ENCODE results near the gene FRMD4A. TPM values are rescaled to one million over a fixed set of nuclear protein-coding genes. Genes with fewer than 3 reads are reported as not detected.

FRMD4A gene
- total and polyA plus RNA-seq, 10 of the 15 experiments (the other 5 are each of a cell fraction or from before 2014, with no cell fraction given) = 17.8 to 75.2 (median 39.1) TPM

DNA sequence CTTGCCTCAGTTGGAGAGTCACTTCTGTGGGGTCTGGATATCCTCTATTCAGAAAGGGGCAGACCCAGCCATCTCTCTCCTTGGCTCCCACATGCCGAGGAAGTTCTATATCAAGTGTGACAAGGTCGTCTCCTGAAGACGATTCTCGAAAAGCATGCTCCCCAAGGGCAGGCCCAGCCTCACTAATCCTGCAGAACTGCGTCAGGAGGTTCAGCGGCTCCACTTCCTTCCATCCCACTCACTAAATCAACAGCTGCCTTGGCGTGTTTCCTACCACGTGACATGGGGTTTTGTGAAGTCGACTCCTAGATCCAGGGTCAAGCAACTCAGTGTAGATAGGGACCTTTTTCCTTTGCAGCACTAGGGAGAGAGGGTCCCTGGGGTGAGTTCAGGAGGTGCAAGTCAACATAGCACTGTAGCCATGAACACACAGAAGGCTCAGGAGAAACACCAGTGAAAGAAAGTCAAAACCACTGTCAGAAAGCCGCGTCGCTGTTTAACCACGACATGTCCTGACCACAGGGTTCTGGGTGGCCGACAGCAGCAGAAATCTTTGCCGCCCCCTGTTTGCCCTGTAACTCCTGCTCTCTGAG lies 587.5 kb downstream of the FRMD4A start:
- CTCF ChIA-PET = interaction anchor here (1.6 to 2.2 kb wide), 4 partner anchors 14 to 34 kb away, joined by 3 to 11 read pairs (median 6); no protein-coding TSS in a partner anchor
- H3K4me3 ChIP-seq = no peak overlapping the region; the same call in 1 of the 2 replicates
- no peaks in the 10 kb centered on the region; a peak in 1 of 4 replicates for H3K36me3 ChIP-seq (ENCODE audit: control insufficient read depth in 2 of 2, insufficient read depth in 2 of 2, low read length in 1 of 2)
- intact Hi-C loops (cut with micrococcal nuclease; ENCODE audit: unreplicated experiment) = loop anchor here (1.0 to 5.0 kb wide), 3 partner anchors 14 to 36 kb away; no protein-coding TSS in a partner anchor
- H3K27me3 ChIP-seq (replicated peaks in 1 of 2; ENCODE audit: control insufficient read depth in 2 of 2, insufficient read depth in 2 of 2, low read length in 1 of 2) = no peaks in the 10 kb centered on the region
- peak overlapping the region; percentile 76 for H3K4me2 ChIP-seq (ENCODE audit: control insufficient read depth, insufficient read depth)
- POLR2A ChIA-PET = interaction anchor here (0.7 to 5.5 kb wide), 8 partner anchors 12 to 39 kb away, joined by 3 to 43 read pairs (median 5); no protein-coding TSS in a partner anchor
- peaks cover 56% of the 10 kb centered on the region for H3K4me1 ChIP-seq (ENCODE audit: control insufficient read depth, insufficient read depth, low read length)
- FAIRE-seq (peak; percentile 69), DNase-seq (ENCODE audit: low read depth, low spot score) (peak; percentile 46), ATAC-seq (peak; percentile 39)
- 21% methylated on average over 15 of the region's 15 CpGs for WGBS (ENCODE audit: insufficient coverage, insufficient replicate concordance, low lambda C conversion rate, missing lambda C conversion rate)
- peak overlapping the region; percentile 57 for H3K9ac ChIP-seq (ENCODE audit: control insufficient read depth, insufficient read depth, low read length)
- no peaks in the 10 kb centered on the region for H3K79me2 ChIP-seq (ENCODE audit: control insufficient read depth, insufficient read depth, low read length)
- H2AFZ ChIP-seq (ENCODE audit: control insufficient read depth, low read depth, low read length) = peak overlapping the region; percentile 89
- no peaks in the 10 kb centered on the region for H3K9me3 ChIP-seq (replicated peaks; ENCODE audit: control insufficient read depth, insufficient read depth, low read length)
- in situ Hi-C loops (cut with MboI) = no loop called here
- SMC1A ChIA-PET (ENCODE audit: uncharacterized antibody, unreplicated experiment) = interaction anchor here (0.7 to 16.0 kb wide), 12 partner anchors 8 to 58 kb away, joined by 3 to 399 read pairs (median 4); no protein-coding TSS in a partner anchor
- RAD21 ChIA-PET (ENCODE audit: unreplicated experiment) = interaction anchor here (0.7 to 18.3 kb wide), 6 partner anchors 8 to 36 kb away, joined by 3 to 382 read pairs (median 10); no protein-coding TSS in a partner anchor
- H4K20me1 ChIP-seq (ENCODE audit: control insufficient read depth, insufficient read depth) = no peaks in the 10 kb centered on the region
- no TSS peak for BruUV-seq (replicated peaks)
- H3K27ac ChIP-seq (ENCODE audit: control insufficient read depth, insufficient read depth) = peak overlapping the region; percentile 86
- no peak for TF ChIP-seq KAT2A (conservative IDR thresholded peaks at IDR 0.05; ENCODE audit: control insufficient read depth, low read depth, low read length)
- peak; percentile 54; the same call in 1 of the 2 replicates for TF ChIP-seq CREB1 (IDR thresholded peaks at IDR 0.05; ENCODE audit: low read depth)
- TF ChIP-seq ZNF384 (IDR thresholded peaks at IDR 0.05; ENCODE audit: borderline replicate concordance, low read depth, low read length) = no peak
- TF ChIP-seq TCF3 (IDR thresholded peaks at IDR 0.05; ENCODE audit: borderline replicate concordance, insufficient read depth, low read depth, low read length) = peak; percentile 66; the same call in 1 of the 2 replicates
- no peak for TF ChIP-seq CHD4 (IDR thresholded peaks at IDR 0.05)
- TF ChIP-seq NR2C2 (IDR thresholded peaks at IDR 0.05; ENCODE audit: borderline replicate concordance, control insufficient read depth, insufficient read length, low read depth) = no peak
- TF ChIP-seq CTCF (IDR thresholded peaks at IDR 0.05 in 2 of 3, conservative IDR thresholded peaks at IDR 0.05 in 1 of 3; ENCODE audit: control insufficient read depth in 2 of 3, extremely low read depth in 1 of 3, insufficient read depth in 1 of 3, low read depth in 3 of 3, low read length in 3 of 3) = no peak
- TF ChIP-seq, protein P1, sequence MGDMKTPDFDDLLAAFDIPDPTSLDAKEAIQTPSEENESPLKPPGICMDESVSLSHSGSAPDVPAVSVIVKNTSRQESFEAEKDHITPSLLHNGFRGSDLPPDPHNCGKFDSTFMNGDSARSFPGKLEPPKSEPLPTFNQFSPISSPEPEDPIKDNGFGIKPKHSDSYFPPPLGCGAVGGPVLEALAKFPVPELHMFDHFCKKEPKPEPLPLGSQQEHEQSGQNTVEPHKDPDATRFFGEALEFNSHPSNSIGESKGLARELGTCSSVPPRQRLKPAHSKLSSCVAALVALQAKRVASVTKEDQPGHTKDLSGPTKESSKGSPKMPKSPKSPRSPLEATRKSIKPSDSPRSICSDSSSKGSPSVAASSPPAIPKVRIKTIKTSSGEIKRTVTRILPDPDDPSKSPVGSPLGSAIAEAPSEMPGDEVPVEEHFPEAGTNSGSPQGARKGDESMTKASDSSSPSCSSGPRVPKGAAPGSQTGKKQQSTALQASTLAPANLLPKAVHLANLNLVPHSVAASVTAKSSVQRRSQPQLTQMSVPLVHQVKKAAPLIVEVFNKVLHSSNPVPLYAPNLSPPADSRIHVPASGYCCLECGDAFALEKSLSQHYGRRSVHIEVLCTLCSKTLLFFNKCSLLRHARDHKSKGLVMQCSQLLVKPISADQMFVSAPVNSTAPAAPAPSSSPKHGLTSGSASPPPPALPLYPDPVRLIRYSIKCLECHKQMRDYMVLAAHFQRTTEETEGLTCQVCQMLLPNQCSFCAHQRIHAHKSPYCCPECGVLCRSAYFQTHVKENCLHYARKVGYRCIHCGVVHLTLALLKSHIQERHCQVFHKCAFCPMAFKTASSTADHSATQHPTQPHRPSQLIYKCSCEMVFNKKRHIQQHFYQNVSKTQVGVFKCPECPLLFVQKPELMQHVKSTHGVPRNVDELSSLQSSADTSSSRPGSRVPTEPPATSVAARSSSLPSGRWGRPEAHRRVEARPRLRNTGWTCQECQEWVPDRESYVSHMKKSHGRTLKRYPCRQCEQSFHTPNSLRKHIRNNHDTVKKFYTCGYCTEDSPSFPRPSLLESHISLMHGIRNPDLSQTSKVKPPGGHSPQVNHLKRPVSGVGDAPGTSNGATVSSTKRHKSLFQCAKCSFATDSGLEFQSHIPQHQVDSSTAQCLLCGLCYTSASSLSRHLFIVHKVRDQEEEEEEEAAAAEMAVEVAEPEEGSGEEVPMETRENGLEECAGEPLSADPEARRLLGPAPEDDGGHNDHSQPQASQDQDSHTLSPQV (IDR thresholded peaks at IDR 0.05) = peak; percentile 39; the same call in 1 of the 2 replicates
- peak; percentile 62 for TF ChIP-seq IKZF1 (conservative IDR thresholded peaks at IDR 0.05)
- peak; percentile 43; the same call in 1 of the 2 replicates for TF ChIP-seq EED (IDR thresholded peaks at IDR 0.05; ENCODE audit: low read depth)
- TF ChIP-seq, protein P2, sequence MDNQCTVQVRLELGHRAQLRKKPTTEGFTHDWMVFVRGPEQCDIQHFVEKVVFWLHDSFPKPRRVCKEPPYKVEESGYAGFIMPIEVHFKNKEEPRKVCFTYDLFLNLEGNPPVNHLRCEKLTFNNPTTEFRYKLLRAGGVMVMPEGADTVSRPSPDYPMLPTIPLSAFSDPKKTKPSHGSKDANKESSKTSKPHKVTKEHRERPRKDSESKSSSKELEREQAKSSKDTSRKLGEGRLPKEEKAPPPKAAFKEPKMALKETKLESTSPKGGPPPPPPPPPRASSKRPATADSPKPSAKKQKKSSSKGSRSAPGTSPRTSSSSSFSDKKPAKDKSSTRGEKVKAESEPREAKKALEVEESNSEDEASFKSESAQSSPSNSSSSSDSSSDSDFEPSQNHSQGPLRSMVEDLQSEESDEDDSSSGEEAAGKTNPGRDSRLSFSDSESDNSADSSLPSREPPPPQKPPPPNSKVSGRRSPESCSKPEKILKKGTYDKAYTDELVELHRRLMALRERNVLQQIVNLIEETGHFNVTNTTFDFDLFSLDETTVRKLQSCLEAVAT (IDR thresholded peaks at IDR 0.05) = peak; percentile 71
- TF ChIP-seq CHD2 (IDR thresholded peaks at IDR 0.05; ENCODE audit: borderline replicate concordance, low read depth, low read length) = peak; percentile 17; the same call in 1 of the 2 replicates
- peak; percentile 95 for TF ChIP-seq RUNX3 (IDR thresholded peaks at IDR 0.05; ENCODE audit: low read length)
- peak; percentile 51 for TF ChIP-seq MEF2B (IDR thresholded peaks at IDR 0.05; ENCODE audit: partially characterized antibody, poor library complexity, severe bottlenecking)

Data from GM12878 (cell line).